PC-3 (cell line): ENCODE data around the gene CPB2.

Experiments
- EZH2 ChIP-seq: fragments of 300-600 bp; sonication (generic); IDR thresholded peaks from one replicate; pipeline ENCODE4 v1.6.1; 2017; ENCODE audit warnings: antibody characterized with exemption, mild to moderate bottlenecking, low read length; ENCODE audit not compliant: unreplicated experiment
- TF ChIP-seq, protein P1 (sequence below): fragments of 300-600 bp; sonication (generic); conservative IDR thresholded peaks from 2 replicates; pipeline ENCODE4 v1.5.1; 2017; ENCODE audit warnings: antibody characterized with exemption, low read depth, mild to moderate bottlenecking, low read length

DNA sequence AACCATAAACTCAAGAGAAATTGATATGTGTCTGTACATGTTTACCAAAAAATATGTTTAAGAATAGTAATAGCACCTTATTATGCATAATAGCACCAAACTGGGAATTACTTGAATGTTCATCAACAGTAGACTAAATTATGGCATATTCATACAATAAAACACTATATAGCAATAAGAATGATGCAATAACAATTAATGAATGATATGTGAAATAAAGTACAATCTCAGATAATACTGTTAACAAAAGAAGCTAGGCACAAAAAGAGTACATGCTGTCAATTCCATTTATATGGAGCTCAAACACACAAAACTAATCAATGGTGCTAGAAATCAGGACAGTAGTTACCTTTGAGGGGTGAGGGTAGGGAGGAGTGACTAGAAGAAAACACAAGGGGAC, 88.6 kb downstream of the CPB2 start:
- no peak for TF ChIP-seq EZH2
- TF ChIP-seq, protein P1, sequence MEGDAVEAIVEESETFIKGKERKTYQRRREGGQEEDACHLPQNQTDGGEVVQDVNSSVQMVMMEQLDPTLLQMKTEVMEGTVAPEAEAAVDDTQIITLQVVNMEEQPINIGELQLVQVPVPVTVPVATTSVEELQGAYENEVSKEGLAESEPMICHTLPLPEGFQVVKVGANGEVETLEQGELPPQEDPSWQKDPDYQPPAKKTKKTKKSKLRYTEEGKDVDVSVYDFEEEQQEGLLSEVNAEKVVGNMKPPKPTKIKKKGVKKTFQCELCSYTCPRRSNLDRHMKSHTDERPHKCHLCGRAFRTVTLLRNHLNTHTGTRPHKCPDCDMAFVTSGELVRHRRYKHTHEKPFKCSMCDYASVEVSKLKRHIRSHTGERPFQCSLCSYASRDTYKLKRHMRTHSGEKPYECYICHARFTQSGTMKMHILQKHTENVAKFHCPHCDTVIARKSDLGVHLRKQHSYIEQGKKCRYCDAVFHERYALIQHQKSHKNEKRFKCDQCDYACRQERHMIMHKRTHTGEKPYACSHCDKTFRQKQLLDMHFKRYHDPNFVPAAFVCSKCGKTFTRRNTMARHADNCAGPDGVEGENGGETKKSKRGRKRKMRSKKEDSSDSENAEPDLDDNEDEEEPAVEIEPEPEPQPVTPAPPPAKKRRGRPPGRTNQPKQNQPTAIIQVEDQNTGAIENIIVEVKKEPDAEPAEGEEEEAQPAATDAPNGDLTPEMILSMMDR, result no peak
